ENCODE data around the gene DCLK2.

GRCh38 chr4:150278206-150278605 lies 200.0 kb downstream of the DCLK2 start:
- no peak for TF ChIP-seq CTCF (IDR thresholded peaks at IDR 0.05)
- TF ChIP-seq POLR2A (IDR thresholded peaks at IDR 0.05), result no peak
